ENCODE measurements around the gene PNPLA7. TPM values are rescaled to one million over a fixed set of nuclear protein-coding genes. Genes with fewer than 3 reads are reported as not detected.

Gene PNPLA7
- total and polyA plus RNA-seq, 2 of the 4 experiments (the other 2 are of a cell fraction): under 0.01 to 0.89 TPM

- Histone ChIP-seq H3K4me1 (ENCODE audit: control insufficient read depth, insufficient read depth, low read length) (peaks cover 2% of the 10 kb centered on the region; the same call in 1 of the 2 replicates), H3K9ac (ENCODE audit: low read depth, low read length) (no peak overlapping the region), H4K20me1 (ENCODE audit: insufficient read depth, low read length) (peaks cover 4% of the 10 kb centered on the region; the same call in 1 of the 2 replicates), H2BK20ac (ENCODE audit: low read depth, low read length) (no peak overlapping the region), H3K9me3 (ENCODE audit: control insufficient read depth, insufficient read depth, low read length) (no peaks in the 10 kb centered on the region), H3K9me1 (ENCODE audit: insufficient read depth, low read length) (no peaks in the 10 kb centered on the region), H3K18ac (ENCODE audit: low read depth, low read length) (no peak overlapping the region), H3K27me3 (ENCODE audit: control insufficient read depth, insufficient read depth, low read length) (peaks cover 3% of the 10 kb centered on the region; the same call in 1 of the 2 replicates), H3K79me1 (ENCODE audit: low read depth in 1 of 2, low read length in 2 of 2) (no peaks in the 10 kb centered on the region), H3K27ac (ENCODE audit: insufficient read depth, low read length) (no peak overlapping the region), H4K8ac (ENCODE audit: low read depth in 2 of 2, low read length in 2 of 2) (no peak overlapping the region), H3K4ac (ENCODE audit: low read depth, low read length) (no peak overlapping the region), H4K5ac (ENCODE audit: low read depth, low read length) (no peak overlapping the region), H2AFZ (replicated peaks; ENCODE audit: low read length, poor library complexity) (no peak overlapping the region), H3K14ac (replicated peaks; ENCODE audit: low read depth, low read length) (no peak overlapping the region), H2BK5ac (ENCODE audit: low read depth, low read length, poor library complexity, severe bottlenecking) (no peak overlapping the region), H3K4me3 (ENCODE audit: insufficient read depth, low read depth, low read length) (no peak overlapping the region), H2AK9ac (replicated peaks; ENCODE audit: low read depth, low read length, poor library complexity) (no peak overlapping the region), H2BK15ac (ENCODE audit: low read depth, low read length) (no peak overlapping the region), H3K23ac (ENCODE audit: low read depth, low read length) (no peak overlapping the region), H2BK120ac (ENCODE audit: low read depth, low read length) (no peak overlapping the region), H4K91ac (ENCODE audit: insufficient read depth, low read depth, low read length) (no peak overlapping the region), H3K56ac (ENCODE audit: extremely low read depth, insufficient read depth, low read length) (no peak overlapping the region), H2AK5ac (ENCODE audit: low read depth, low read length) (no peak overlapping the region), H3K4me2 (ENCODE audit: low read depth, low read length) (no peak overlapping the region), H3K36me3 (ENCODE audit: control insufficient read depth, insufficient read depth, low read length) (peaks cover 11% of the 10 kb centered on the region)
- ATAC-seq (ENCODE audit: low read depth) (no peak), DNase-seq (no peak)
- WGBS, 2 experiments (ENCODE audit: extremely low coverage in 2 of 2, insufficient read length in 1 of 2): 86% methylated on average over 4 of the region's 14 CpGs; no CpG with 5 or more reads in 1 of the 2 experiments
- dilution Hi-C loops (cut with HindIII; ENCODE audit: low sequenced_read_pairs, unreplicated experiment) (no loop called here), in situ Hi-C loops (cut with MboI; ENCODE audit: low sequenced_read_pairs) (no loop called here), intact Hi-C loops (cut with micrococcal nuclease) (loop anchor here (2.0 kb wide), 2 partner anchors 149 to 157 kb away; no protein-coding TSS in a partner anchor)
- TF ChIP-seq USF2 (IDR thresholded peaks at IDR 0.05; ENCODE audit: low read depth, low read length) (no peak), FOS (IDR thresholded peaks at IDR 0.05; ENCODE audit: low read depth, low read length) (no peak), POLR2A (IDR thresholded peaks at IDR 0.05; ENCODE audit: low read depth, low read length) (no peak)
- ChIA-PET CTCF (interaction anchor here (0.6 kb wide), 1 partner anchor 1238 kb away, joined by 3 read pairs; no protein-coding TSS in a partner anchor), POLR2A (ENCODE audit: unreplicated experiment) (no interaction called here)
- BruUV-seq (replicated peaks): no TSS peak
These were observed 106.0 kb downstream of the PNPLA7 start for GRCh38 chr9:137444106-137444790.

Data from IMR-90 (cell line).